G401 (cell line): ENCODE data around the gene ASPSCR1. TPM values are rescaled to one million over a fixed set of nuclear protein-coding genes. Genes with fewer than 3 reads are reported as not detected.
"Not testable (repeated sequence)": the region's sequence is repeated elsewhere in the genome, so short reads cannot be mapped to it uniquely, and the experiment has no call there.

Source experiments
- DNase-seq: peaks from one replicate; pipeline ENCODE4 v3.0.0-alpha.2; 2015; ENCODE audit warnings: low spot score
- in situ Hi-C: cut with HindIII; loops from 2 replicates; pipeline ENCODE4 v1.10.0; 2016; ENCODE audit warnings: low sequenced_read_pairs, mixed read lengths
- total RNA-seq: library from RNA; depleted of rRNA; stranded (reverse); fragments of >200 nt; shearing (Covaris generic); gene quantifications from 2 replicates; pipeline ENCODE4 v1.2.3, GENCODE V29; 2014

ASPSCR1 gene
- total RNA-seq, 1 experiment from 2014 or later, result 42.0 TPM

DNA sequence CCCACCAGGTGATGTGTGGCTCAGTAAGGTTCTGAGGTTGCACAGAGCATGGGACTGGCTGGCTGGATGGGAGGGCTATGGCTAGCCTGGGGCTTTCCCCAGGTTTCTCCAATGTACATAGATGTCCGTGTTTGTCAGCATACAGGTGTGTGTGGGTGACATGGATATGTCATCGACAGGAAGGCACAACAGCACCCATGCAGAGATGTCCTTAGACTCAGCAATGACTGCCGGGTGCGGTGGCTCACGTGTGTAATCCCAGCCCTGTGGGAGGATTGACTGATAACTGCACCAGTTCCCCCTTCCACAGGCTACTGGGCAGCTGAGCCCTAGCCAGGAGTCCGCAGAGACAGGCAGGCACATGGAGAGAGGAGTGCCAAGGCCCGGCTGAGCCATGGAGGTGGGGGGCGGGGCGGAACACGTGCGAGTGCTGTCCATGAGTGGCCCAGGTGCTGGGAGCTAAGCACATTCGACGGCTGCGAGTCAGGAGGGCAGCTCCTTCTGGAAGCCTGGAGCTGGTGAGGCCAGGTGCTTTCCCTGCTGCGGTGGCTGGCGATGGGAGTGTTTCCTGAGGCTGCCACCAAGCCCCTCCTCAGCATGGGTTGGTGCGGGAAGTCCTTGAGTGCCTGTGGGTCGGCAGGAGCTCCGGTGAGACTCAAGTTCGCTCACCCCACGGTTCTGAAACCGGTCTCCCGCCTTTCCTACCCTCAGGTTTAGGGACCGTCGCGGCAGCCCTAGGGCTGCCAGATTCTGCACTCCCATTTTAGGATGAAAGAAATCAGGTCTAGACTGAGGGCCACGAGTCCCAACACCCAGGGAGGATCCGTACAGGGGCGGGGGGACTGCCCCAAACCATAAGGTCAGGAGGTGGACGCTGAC, 858 bp upstream of the ASPSCR1 start:
- peak; percentile 40 for DNase-seq

DNA sequence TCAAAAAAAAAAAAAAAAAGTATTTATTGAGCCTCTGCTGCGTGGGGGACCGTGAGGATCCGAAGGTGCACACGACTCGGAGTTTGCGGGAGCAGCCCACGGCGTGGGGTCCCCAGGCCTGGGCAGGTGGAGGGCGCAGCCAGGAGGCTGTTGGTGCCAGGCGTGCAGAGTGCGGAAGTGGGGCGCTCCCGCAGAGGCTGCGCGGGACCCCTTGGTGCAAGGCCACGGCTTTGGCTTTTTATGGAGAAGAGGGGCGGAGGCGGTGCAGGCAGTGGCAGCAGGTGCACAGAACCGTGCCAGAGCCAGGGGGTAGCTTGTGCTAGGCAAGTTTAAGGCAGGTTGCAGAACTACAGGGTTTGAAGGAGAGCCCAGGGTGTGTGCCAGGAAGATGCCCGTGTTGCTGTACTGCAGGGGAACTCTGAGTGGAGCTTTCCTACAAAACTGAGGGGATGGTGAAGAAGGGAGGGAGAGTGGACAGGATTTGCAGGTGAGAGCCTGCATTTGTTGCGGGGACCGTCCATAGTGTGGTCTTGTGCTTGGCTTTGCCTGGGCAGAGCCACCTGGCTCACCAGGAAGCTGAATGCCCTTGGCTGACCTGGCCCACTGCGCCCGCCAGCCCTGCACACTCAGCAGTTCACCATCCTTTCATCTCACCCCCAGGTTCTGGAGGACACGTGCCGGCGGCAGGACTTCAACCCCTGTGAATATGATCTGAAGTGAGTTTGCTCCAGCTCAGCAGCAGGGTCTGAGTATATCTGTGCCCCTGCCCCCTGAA, 1.3 kb downstream of the ASPSCR1 start:
- in situ Hi-C loops, result no loop called here
- peak; percentile 41 for DNase-seq

More for the DNA sequence above, 858 bp upstream of the ASPSCR1 start:
- in situ Hi-C loops, result no loop called here

DNA sequence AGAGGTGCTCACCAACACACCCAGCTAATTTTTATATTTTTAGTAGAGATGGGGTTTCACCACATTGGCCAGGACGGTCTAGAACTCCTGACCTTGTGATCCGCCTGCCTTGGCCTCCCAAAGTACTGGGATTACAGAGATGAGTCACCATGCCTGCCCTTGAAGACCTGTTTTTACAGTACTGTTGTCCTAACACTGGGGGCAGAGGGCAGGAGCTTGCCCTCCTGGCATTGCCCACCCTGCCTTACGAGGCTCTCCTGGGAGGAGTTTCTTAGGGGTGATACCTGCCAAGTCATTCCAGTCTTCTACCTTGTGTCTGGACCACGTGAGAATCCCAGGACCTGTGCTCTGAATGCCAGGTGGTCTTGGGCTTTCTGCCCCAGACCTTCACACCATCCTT, 2.7 kb downstream of the ASPSCR1 start:
- DNase-seq, result no peak
- in situ Hi-C loops, result no loop called here

DNA sequence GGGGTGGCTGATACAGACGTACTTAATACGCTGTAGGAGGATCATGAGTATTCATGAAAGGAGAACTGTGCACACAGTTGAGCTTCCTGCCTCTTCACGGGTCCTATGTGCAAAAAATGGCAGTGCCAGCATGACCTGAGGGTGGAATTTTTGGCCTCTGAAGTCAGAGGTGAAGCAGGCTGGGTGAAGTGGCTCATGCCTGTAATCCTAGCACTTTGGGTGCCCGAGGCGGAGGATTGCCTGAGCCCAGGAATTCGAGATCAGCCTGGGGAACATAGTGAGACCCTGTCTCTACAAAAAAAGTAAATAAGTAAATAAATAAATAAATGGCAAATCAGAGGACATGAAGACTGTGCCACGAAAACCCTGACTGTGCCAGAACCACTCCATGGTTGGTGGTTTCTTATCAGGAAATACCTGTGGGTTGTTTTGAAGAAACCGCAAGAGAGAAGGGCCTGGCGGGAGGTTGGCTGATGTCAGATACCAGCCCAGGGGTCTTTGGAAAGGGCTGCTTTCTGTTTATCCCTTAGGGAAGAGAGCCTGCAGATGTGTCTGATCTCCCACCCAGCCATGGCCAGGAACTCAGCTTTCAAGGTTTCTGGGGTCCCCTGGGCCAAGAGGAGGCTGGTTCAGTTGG, 3.4 kb downstream of the ASPSCR1 start:
- DNase-seq, result no peak
- in situ Hi-C loops, result no loop called here

DNA sequence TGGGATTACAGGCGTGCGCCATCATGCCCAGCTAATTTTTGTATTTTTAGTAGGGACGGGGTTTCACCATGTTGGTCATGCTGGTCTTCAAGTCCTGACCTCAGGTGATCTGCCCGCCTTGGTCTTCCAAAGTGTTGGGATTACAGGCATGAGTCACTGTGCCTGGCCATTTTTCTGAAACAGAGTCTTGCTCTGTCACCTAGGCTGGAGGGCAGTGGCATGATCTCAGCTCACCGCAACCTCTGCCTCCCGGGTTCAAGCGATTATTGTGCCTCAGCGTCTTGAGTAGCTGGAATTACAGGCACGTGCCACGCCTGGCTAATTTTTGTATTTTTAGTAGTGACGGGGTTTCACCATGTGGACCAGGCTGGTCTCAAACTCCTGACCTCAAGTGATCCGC, 4.1 kb downstream of the ASPSCR1 start:
- DNase-seq, in situ Hi-C loops: not testable (repeated sequence)

DNA sequence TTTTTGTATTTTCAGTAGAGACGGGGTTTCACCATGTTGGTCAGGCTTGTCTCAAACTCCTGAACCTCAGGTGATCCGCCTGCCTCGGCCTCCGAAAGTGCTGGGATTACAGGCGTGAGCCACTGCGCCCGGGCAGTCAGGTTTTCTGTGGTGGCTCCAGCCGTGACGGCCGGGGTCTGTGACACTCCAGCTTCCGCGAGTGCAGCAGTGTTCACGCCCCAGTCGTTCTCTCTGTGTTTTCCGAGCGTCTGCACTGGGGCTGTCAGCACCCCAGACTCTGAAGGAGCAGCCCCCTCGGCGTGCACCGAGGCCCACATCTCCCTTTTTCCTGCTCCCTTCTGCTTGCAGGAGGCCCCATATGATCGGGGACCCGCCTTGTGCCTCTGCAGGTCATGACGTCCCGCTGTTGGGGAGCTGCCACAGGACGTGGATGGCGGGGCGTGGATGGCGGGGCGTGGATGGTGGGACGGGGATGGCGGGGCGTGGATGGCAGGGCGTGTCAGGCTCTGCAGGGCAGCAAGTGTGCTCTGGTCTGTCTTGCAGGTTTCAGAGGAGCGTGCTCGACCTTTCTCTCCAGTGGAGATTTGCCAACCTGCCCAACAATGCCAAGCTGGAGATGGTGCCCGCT, 5.7 kb downstream of the ASPSCR1 start:
- in situ Hi-C loops, result no loop called here
- no peak for DNase-seq

DNA sequence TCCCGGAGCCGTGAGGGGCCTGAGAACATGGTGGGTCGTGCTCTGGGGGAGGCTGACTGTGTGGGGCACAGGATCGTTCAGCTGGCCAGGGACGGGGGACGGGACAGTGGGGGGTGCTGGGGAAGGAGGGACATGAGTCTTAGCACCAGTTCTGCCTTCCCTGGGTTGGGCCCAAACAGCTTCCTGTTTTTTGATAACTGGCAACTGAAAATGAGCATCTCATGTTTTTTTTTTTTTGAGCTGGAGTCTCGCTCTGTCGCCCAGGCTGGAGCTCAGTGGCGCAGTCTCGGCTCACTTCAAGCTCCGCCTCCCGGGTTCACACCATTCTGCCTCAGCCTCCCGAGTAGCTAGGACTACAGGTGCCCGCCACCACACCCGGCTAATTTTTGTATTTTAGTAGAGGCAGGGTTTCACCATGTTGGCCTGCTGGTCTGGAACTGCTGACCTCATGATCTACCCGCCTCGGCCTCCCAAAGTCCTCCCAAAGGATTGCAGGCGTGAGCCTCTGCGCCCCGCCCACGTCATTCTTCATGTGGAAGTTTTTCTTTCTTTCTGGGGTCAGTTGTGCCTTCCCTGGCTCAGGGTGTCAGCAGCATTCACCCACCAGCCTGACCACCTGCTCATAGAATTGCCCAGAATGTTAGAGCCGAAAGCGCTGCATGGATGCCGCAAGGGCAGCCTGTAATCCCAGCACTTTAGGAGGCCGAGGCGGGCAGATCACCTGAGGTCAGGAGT, 6.4 kb downstream of the ASPSCR1 start:
- in situ Hi-C loops, result no loop called here
- DNase-seq, result no peak

DNA sequence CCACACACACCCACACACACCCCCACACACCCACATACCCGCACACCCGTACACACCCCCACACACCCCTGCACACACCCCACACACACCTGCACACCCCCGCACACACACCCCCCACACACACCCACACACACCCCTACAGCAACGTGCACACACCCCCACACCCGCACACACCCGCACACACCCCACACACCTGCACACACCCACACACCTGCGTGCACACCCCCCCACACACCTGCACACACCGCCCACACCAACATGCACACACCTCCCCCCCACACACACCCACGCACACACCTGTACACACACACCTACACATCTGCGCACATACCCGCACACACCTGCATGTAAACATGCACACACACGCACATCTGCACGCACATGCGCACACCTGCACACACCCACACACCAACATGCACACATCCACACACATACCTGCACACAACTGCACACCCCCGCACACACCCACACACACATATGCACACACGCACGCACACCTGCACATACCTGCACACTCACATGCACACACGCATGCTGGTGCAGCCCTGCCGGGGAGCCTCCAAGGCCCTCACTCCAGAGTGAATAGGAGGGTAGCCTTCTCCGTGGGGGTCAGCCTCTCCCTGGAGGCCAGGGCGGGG, 7.5 kb downstream of the ASPSCR1 start:
- in situ Hi-C loops, result no loop called here

DNA sequence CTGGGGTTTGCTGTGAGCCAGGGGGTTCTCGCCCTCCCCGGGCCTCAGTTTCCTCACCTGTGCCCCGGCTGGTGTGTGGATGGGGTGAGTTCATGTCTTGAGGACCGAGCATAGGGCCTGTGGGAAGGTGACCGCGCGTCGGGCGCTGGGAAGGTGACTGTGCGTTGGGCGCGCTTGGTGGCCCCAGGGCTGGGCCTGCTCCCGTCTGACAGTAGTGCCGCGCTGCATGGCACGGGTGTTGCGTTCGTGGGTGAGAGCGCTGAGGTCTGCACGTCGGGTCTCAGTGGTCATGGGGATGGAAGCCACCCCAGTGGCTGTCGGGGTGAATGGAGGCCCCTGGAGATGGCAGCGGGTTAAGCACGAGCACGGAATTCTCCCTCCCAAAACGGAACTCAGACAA, 9.2 kb downstream of the ASPSCR1 start:
- in situ Hi-C loops, result no loop called here
- no peak for DNase-seq

More for the DNA sequence above, 7.5 kb downstream of the ASPSCR1 start:
- no peak for DNase-seq

DNA sequence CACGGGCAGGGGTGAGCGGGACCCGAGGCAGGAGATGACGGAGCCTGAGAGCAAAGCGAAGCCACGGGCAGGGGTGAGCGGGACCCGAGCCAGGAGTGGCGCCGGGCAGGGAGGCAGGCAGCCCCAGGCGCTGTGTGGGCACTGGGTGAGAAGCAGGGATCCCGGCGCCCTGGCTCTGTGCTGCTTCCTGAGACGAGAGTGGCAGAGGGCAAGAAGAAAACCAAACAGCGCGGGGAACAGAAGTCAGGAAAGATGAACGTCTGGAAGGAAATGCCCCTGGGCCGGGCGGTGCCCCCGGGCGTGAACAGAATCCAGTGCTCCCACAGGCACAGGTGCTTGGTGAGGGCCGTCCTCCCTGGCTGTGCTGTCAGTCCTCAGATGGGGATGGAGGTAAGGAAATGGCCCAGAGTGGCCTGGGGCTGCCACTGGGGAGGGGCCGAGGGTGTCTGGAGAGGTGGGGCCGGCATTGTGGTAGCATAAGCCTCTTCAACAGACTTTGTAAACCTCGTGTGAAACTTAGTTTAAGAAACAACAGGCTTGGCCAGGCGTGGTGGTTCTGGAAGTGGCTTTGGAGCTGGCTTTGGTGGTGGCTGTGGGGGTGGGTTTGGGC, 9.8 kb downstream of the ASPSCR1 start:
- in situ Hi-C loops, result no loop called here
- DNase-seq, result no peak

DNA sequence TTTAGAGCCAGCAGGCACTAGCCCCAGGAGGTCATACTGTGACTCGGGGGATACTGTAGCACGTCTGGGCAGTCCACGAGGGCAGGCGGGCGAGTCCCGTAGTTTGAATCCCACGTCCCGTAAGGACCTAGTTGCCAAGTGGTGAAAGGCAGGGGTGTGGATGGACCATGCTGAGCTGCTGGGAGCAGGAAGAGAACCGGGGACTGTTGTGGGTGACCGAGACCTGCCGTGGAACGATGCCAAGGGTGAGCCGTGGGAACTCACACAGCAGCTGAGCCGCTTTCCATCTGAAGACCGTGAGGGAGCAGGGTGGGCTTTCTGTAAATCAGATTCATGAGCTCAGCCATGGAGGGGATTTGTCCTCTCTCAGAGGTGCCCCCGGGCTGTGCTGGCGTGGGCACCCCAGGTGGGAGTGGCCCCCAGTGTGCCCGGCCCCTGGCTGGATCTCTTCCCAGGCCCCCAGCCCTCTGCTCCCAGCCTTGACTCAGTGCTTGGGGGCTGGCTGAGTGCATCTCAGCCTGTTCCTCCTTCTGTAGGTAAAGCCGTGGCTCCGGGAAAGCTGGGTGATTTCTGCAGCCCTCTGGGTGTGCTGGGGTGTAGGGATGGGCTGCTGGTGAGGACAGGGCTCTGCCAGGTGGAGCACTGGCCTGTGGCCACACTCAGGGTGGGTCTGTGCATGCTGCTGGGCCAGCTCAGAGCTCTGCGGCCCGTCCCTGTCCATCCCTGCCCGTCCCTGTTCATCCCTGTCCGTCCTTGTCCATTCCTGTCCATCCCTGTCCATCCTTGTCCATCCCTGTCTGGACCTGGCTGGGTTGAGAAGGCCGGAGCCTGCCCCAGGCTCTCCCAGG, 13.6 kb downstream of the ASPSCR1 start:
- in situ Hi-C loops, result no loop called here
- no peak for DNase-seq

DNA sequence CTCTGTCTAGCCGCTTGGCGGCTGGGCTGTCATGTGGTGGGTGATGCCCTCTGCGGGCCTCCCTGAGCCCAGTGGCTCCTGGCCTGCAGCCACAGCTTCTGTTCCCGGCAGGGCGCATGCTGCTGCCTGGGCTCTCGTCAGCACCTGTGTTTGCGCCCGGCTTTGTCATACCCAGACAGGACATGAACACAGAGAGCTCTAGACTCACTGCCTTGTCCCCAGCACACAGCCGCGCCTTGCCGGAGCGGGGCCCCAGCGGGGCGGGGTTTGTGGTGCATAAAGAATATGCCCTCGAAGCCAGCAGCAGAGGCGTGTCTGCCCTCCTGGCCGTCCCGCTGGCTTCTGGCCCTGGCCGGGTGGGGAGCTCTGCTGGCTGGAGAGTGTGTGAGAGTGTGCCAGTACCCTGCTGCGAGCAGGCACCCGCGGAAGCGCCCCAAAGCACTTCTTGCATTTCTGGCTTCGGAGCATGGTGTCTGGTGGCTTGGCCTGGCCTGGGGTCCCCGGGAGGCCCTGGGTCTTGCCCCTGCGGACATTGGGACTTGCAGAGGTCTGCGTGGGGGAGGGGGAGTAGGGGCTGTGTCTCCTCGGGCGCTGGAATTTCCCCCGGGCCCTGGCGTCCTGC, 14.4 kb downstream of the ASPSCR1 start:
- DNase-seq, result peak; percentile 76

DNA sequence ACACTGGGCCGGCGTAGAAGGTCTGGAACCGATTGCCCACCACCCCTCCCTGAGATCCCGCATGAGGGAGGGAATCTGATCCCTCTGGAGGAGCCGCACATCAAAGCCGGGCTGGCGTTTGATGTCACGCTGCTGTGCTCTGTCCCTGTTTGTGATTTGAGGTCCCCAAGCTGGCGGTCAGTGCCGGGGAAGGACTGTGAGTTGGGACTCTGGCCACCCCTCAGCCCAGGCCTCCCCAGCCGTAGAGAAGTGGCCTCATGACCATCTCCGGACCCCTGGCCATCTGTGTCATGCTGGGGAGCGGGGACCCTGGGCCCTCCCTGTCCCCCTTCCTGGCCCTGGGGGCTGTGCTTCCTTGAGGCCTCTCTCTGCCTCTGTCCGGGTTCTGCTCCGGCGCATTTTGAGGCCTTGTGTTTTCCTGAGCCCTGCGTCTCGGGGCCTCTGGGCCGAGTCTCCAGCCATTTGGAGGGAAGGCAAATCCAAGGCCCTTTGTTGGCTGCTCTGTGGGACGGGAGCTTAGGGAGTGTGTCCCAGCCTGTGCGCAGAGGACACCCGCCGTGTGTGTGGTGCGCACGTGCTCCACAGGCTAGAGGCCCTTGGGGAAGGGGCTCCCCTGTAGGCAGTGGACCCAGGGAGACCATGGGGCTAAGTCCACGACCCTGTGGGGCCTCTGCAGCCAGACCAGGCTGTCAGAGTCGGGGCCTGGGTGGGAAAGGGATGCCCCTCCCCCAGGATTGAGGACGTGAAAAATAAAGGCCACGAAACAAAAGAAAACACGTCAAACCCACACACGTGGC, 15.1 kb downstream of the ASPSCR1 start:
- in situ Hi-C loops, result no loop called here
- DNase-seq, result no peak

More for the DNA sequence above, 14.4 kb downstream of the ASPSCR1 start:
- in situ Hi-C loops, result no loop called here

DNA sequence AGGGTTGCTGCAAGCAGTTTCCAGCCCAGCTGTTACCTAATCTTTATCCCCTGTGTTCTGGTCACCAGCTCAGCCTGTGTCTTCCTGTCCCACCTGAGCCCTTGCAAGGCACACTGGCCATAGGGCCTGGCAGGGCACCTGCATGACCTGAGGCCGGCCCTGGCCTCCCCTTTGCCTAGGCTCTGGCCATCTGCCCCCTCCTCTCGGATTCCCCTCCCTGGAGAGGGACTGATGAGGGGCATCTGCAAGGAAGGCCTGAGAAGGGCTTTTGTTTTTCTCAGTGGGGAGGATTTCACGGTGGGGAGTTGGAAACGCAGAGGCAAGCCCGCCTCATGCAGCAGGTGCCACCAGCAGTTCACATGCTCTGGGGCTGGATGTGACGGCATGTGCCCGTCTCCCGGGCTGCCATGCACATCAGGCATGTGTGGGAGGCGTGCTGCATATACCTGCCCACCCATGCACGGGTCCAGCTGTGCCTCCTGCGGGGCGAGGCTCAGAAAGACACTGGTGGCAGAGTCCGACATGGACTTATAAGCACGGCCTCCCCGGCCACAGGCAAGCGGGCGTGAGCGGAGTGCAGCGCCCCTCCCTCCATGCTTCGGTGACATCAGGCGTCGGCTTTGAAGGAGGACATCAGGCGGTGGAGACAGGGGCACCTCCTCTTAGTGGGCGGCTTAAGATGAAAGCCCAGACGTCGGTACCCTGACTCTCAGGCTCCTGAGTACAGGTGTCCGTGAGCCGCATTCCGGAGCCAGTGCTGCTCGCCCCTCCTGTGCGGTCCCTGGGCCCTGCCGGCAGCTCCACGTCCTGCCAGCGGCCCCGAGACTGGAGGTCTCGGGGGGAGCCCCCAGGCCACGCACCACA, 16.5 kb downstream of the ASPSCR1 start:
- DNase-seq, result no peak
- in situ Hi-C loops, result no loop called here
